LNCAP (cell line): ENCODE measurements around the gene LMNTD1.

Source experiments
- CTCF ChIP-seq: fragments of 450-650 bp; IDR thresholded peaks from 2 replicates; pipeline ENCODE4 v1.5.1; 2017; ENCODE audit warnings: mild to moderate bottlenecking

LMNTD1 gene

GRCh38 chr12:25573346-25573745 is 20.3 kb upstream of the LMNTD1 start:
- no peak for TF ChIP-seq CTCF

GRCh38 chr12:25570418-25570817 is 17.3 kb upstream of the LMNTD1 start:
- no peak for TF ChIP-seq CTCF

- no peak for TF ChIP-seq CTCF
These were observed 13.3 kb upstream of the LMNTD1 start for GRCh38 chr12:25566202-25566949.

GRCh38 chr12:25558586-25558985 is 5.5 kb upstream of the LMNTD1 start:
- no peak for TF ChIP-seq CTCF

- peak; percentile 66 for TF ChIP-seq CTCF
These were observed 4.8 kb upstream of the LMNTD1 start for GRCh38 chr12:25557830-25558436.

- TF ChIP-seq CTCF = no peak
These were observed 3.1 kb upstream of the LMNTD1 start for GRCh38 chr12:25556153-25556552.

- no peak for TF ChIP-seq CTCF
These were observed 402 bp downstream of the LMNTD1 start for GRCh38 chr12:25552681-25553080.
